Keratinocyte (primary cell): ENCODE data around the gene SLC25A21. TPM values are rescaled to one million over a fixed set of nuclear protein-coding genes. Genes with fewer than 3 reads are reported as not detected.
"Not testable (repeated sequence)": the region's sequence is repeated elsewhere in the genome, so short reads cannot be mapped to it uniquely, and the experiment has no call there.

ENCODE experiments used
- DNase-seq: peaks from one replicate; pipeline ENCODE4 v3.0.0-alpha.2; 2011; ENCODE audit warnings: low read depth, missing footprints, low spot score
- FAIRE-seq: peaks from 2 replicates; lab custom pipeline; 2011; peaks lifted over from hg19 to GRCh38; lab: Jason Lieb, UNC
- H2AFZ ChIP-seq: 2 replicates; pipeline ENCODE4 v1.6.0; 2012; ENCODE audit warnings: low read length, control low read depth, inconsistent platforms; ENCODE audit not compliant: control insufficient read depth
- H3K27ac ChIP-seq: 2 replicates; pipeline ENCODE4 v1.5.1; 2011; ENCODE audit warnings: low read length; ENCODE audit not compliant: control insufficient read depth, insufficient read depth
- H3K27me3 ChIP-seq: 3 replicates; pipeline ENCODE4 v1.6.0; 2011; ENCODE audit warnings: low read length; ENCODE audit not compliant: control insufficient read depth, insufficient read depth; ENCODE audit errors: extremely low read depth
- H3K36me3 ChIP-seq, 2 experiments: 2 replicates in 1 of 2; 3 replicates in 1 of 2; pipeline ENCODE4 v1.5.1; 2011; ENCODE audit warnings: low read length in 2 of 2, mild to moderate bottlenecking in 1 of 2; ENCODE audit not compliant: control insufficient read depth in 2 of 2, insufficient read depth in 2 of 2; ENCODE audit errors: extremely low read depth in 1 of 2
- H3K4me1 ChIP-seq: 3 replicates; pipeline ENCODE4 v1.5.1; 2011; ENCODE audit warnings: low read length; ENCODE audit not compliant: control insufficient read depth, insufficient read depth; ENCODE audit errors: extremely low read depth
- H3K4me2 ChIP-seq: 3 replicates; pipeline ENCODE4 v1.6.0; 2011; ENCODE audit warnings: low read depth, low read length; ENCODE audit not compliant: control insufficient read depth, insufficient read depth; ENCODE audit errors: extremely low read depth
- H3K4me3 ChIP-seq, 3 experiments: fragments of 200-600 bp in 1 of 3; sonication (generic) in 1 of 3; 2 replicates in 2 of 3; 3 replicates in 1 of 3; pipeline ENCODE4 v1.5.1; 2011 to 2016; ENCODE audit warnings: low read length in 3 of 3, mild to moderate bottlenecking in 3 of 3, control low read depth in 2 of 3, inconsistent platforms in 1 of 3, low read depth in 1 of 3, mixed read lengths in 1 of 3, mixed run types in 1 of 3, moderate library complexity in 1 of 3; ENCODE audit not compliant: control insufficient read depth in 2 of 3, insufficient read depth in 2 of 3; ENCODE audit errors: extremely low read depth in 1 of 3
- H3K79me2 ChIP-seq: 2 replicates; pipeline ENCODE4 v1.6.0; 2012; ENCODE audit warnings: low read length; ENCODE audit not compliant: control insufficient read depth, insufficient read depth
- H3K9ac ChIP-seq: 3 replicates; pipeline ENCODE4 v1.6.0; 2011; ENCODE audit warnings: low read length; ENCODE audit not compliant: control insufficient read depth, insufficient read depth; ENCODE audit errors: extremely low read depth
- H3K9me1 ChIP-seq: 3 replicates; pipeline ENCODE4 v1.6.0; 2011; ENCODE audit warnings: low read length; ENCODE audit not compliant: control insufficient read depth, insufficient read depth; ENCODE audit errors: extremely low read depth
- H3K9me3 ChIP-seq: 2 replicates; pipeline ENCODE4 v1.5.1; 2012; ENCODE audit warnings: low read depth, low read length; ENCODE audit not compliant: control insufficient read depth
- H4K20me1 ChIP-seq: 3 replicates; pipeline ENCODE4 v1.6.0; 2011; ENCODE audit warnings: low read length; ENCODE audit not compliant: control insufficient read depth, insufficient read depth; ENCODE audit errors: extremely low read depth
- EZH2 ChIP-seq: IDR thresholded peaks from one replicate; pipeline ENCODE4 v1.6.1; 2012; ENCODE audit warnings: inconsistent platforms, mild to moderate bottlenecking, low read length, moderate library complexity
- dilution Hi-C: fragments of 300-500 bp; cut with MboI; formaldehyde crosslinking; loops from one replicate; pipeline ENCODE4 v1.7.0; 2020; ENCODE audit warnings: low sequenced_read_pairs; ENCODE audit not compliant: extremely low pct_ligation_motif_present
- polyA plus RNA-seq, 5 experiments: library from polyadenylated mRNA; depleted of rRNA in 3 of 5; stranded (reverse) in 3 of 5; stranded (forward) in 1 of 5; unstranded in 1 of 5; fragments of >200 nt; gene quantifications; 1 replicate in 1 of 5; 2 replicates in 3 of 5; 3 replicates in 1 of 5; pipeline versions ENCODE4 v1.2.1 to v1.2.3, GENCODE V29; 2011 to 2012; ENCODE audit warnings: missing spikeins in 2 of 5, low read depth in 1 of 5, low replicate concordance in 1 of 5
- TF ChIP-seq, protein P1 (sequence below), 3 experiments: IDR thresholded peaks in 1 of 3; conservative IDR thresholded peaks in 1 of 3; optimal IDR thresholded peaks in 1 of 3; 2 replicates in 2 of 3; 3 replicates in 1 of 3; pipeline versions ENCODE3 to v1.5.1; 2011; ENCODE audit warnings: low read length in 3 of 3, mild to moderate bottlenecking in 3 of 3, moderate library complexity in 2 of 3, control low read depth in 1 of 3, inconsistent platforms in 1 of 3; ENCODE audit not compliant: insufficient read depth in 2 of 3; ENCODE audit errors: extremely low read depth in 1 of 3

SLC25A21 gene
- polyA plus RNA-seq, 1 donor (not counting 4 experiments of a cell fraction or from before 2014, with no cell fraction given) = 0.66 TPM

DNA sequence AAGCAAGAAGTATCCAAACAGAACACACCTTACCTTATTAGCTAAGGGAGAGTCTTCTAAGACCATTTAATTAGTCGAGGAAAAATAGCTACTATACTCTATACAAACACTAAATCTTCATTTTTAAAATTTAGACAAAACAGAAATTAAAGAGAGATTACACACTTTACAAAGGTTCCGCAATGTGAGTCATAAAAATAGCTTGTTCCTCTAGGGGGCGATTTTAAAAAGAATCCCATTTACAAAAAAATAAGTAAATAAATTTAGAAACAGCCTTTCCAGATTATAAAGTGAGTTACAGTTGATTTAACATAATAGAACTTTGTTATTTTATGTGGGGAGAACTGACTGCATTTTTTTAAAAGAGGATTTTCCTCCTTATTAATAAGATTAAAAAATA lies 309.1 kb downstream of the SLC25A21 start:
- H3K4me1 ChIP-seq = no peaks in the 10 kb centered on the region
- H3K27ac ChIP-seq = no peak overlapping the region
- no peaks in the 10 kb centered on the region for H4K20me1 ChIP-seq
- no peaks in the 10 kb centered on the region for H3K9me3 ChIP-seq
- dilution Hi-C loops = no loop called here
- H3K4me2 ChIP-seq = no peak overlapping the region
- no peaks in the 10 kb centered on the region for H3K79me2 ChIP-seq
- no peaks in the 10 kb centered on the region for H3K9me1 ChIP-seq
- no peak overlapping the region for H3K9ac ChIP-seq
- FAIRE-seq (no peak), DNase-seq (no peak)
- no peaks in the 10 kb centered on the region for H3K27me3 ChIP-seq
- no peak overlapping the region for H3K4me3 ChIP-seq
- H3K36me3 ChIP-seq = no peaks in the 10 kb centered on the region
- no peak overlapping the region for H2AFZ ChIP-seq
- TF ChIP-seq, protein P1, sequence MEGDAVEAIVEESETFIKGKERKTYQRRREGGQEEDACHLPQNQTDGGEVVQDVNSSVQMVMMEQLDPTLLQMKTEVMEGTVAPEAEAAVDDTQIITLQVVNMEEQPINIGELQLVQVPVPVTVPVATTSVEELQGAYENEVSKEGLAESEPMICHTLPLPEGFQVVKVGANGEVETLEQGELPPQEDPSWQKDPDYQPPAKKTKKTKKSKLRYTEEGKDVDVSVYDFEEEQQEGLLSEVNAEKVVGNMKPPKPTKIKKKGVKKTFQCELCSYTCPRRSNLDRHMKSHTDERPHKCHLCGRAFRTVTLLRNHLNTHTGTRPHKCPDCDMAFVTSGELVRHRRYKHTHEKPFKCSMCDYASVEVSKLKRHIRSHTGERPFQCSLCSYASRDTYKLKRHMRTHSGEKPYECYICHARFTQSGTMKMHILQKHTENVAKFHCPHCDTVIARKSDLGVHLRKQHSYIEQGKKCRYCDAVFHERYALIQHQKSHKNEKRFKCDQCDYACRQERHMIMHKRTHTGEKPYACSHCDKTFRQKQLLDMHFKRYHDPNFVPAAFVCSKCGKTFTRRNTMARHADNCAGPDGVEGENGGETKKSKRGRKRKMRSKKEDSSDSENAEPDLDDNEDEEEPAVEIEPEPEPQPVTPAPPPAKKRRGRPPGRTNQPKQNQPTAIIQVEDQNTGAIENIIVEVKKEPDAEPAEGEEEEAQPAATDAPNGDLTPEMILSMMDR (optimal IDR thresholded peaks at IDR 0.05 in 1 of 3, IDR thresholded peaks at IDR 0.05 in 1 of 3, conservative IDR thresholded peaks at IDR 0.05 in 1 of 3; ENCODE audit: extremely low read depth in 1 of 3, insufficient read depth in 2 of 3, low read length in 3 of 3) = no peak
- no peak for TF ChIP-seq EZH2

DNA sequence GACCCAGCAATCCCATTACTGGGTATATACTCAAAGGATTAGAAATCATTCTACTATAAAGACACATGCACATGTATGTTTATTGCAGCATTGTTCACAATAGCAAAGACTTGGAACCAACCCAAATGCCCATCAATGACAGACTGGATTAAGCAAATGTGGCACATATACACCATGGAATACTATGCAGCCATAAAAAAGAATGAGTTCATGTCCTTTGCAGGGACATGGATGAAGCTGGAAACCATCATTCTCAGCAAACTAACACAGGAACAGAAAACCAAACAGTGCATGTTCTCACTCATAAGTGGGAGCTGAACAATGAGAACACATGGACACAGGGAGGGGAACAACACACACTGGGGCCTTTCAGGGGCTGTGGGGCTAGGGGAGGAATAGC lies 310.2 kb downstream of the SLC25A21 start:
- H3K36me3 ChIP-seq, dilution Hi-C loops, H4K20me1 ChIP-seq, H3K27ac ChIP-seq, H3K79me2 ChIP-seq, H3K9ac ChIP-seq, H3K27me3 ChIP-seq, DNase-seq, H3K4me1 ChIP-seq, H3K4me3 ChIP-seq, H3K9me3 ChIP-seq, H3K9me1 ChIP-seq, FAIRE-seq, H3K4me2 ChIP-seq, H2AFZ ChIP-seq: not testable (repeated sequence)

DNA sequence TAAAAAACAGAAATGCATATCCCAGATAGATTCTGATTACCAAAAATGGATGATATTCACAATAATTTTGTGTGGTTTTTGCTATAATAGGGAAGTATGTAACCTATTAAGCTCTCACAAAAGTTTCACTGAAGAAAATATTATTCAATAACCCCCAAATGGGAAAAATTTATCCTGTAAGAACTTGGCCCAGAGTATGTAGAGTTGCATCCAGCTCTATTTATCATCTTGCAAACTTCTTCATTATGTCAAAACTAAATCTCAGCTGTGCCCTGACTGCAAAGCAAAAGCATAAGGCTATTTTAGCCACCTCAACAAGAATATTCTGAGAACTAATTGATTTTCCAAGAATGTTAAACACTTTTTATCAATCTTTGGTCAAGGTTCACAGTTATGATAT lies 311.6 kb downstream of the SLC25A21 start:
- DNase-seq = no peak

More for the DNA sequence above, 311.6 kb downstream of the SLC25A21 start:
- Histone ChIP-seq H3K4me1 (no peaks in the 10 kb centered on the region), H3K79me2 (no peaks in the 10 kb centered on the region), H3K27ac (no peak overlapping the region), H3K9ac (no peak overlapping the region), H4K20me1 (no peaks in the 10 kb centered on the region), H3K9me3 (no peaks in the 10 kb centered on the region), H3K9me1 (no peaks in the 10 kb centered on the region), H3K4me3 (no peak overlapping the region), H2AFZ (no peak overlapping the region), H3K27me3 (no peaks in the 10 kb centered on the region), H3K4me2 (no peak overlapping the region), H3K36me3 (no peaks in the 10 kb centered on the region)
- TF ChIP-seq, protein P1 (optimal IDR thresholded peaks at IDR 0.05 in 1 of 3, IDR thresholded peaks at IDR 0.05 in 1 of 3, conservative IDR thresholded peaks at IDR 0.05 in 1 of 3; ENCODE audit: extremely low read depth in 1 of 3, insufficient read depth in 2 of 3, low read length in 3 of 3) = no peak
- no peak for TF ChIP-seq EZH2
- dilution Hi-C loops = no loop called here
- no peak for FAIRE-seq
